ENCODE data around the gene MFGE8. TPM values are rescaled to one million over a fixed set of nuclear protein-coding genes. Genes with fewer than 3 reads are reported as not detected.

MFGE8 gene
- total and polyA plus RNA-seq, 2 donors = 47.4 to 356 TPM

DNA sequence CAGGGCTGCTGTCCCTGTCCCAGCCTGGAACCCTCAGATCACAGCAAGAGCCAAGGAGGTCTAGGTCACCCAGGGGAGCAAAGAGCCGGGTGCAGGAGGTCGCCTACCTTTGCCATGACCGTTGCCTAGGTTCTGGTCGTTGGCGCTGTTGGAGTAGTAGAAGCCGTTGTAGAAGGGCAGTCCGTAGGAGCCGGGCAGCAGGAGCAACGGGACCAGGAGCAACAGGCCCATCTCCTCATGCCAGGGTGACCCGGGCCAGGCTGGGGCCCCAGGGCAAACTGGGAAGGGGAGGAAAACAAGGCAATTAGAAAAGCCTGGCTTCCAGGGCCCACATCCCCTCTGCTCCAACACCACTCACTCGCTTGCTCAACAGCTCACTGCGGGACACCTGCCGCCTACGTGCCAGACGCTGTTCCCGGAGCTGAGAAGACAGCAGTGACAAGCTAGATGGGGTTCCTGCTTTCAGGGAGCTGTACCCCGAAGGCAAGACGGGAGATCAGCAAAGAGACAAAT, 26.1 kb downstream of the MFGE8 start:
- Histone ChIP-seq H3K4me3 (ENCODE audit: low read depth, low read length) (no peak overlapping the region), H3K4me1 (ENCODE audit: insufficient read depth) (no peaks in the 10 kb centered on the region), H3K36me3 (ENCODE audit: insufficient read depth) (no peaks in the 10 kb centered on the region), H3K27ac (ENCODE audit: low read depth) (no peak overlapping the region)
- WGBS = 90% methylated on average over 18 of the region's 18 CpGs
- no peak for DNase-seq (ENCODE audit: extremely low spot score)

DNA sequence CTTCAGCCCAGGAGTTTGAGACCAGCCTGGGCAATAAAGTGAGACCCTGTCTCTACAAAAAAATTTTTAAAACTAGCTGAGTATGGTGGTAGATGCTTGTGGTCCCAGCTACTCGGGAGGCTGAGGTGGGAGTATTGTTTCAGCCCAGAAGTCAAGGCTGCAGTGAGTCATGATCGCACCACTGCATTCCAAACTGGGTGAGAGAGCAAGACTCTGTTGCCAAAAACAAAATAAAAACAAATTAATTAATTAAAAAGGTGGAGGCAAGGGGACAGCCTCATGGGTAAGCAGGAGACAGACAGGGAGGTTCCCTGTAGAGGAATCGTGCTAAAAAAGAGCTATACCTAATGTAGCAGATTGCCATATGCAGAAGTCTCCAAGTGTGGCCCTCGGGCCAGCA, 30.4 kb downstream of the MFGE8 start:
- H3K27ac ChIP-seq (ENCODE audit: low read depth) = no peak overlapping the region
- H3K36me3 ChIP-seq (ENCODE audit: insufficient read depth) = no peaks in the 10 kb centered on the region
- H3K4me1 ChIP-seq (ENCODE audit: insufficient read depth) = no peaks in the 10 kb centered on the region
- no peak for DNase-seq (ENCODE audit: extremely low spot score)
- H3K4me3 ChIP-seq (ENCODE audit: low read depth, low read length) = no peak overlapping the region
- WGBS = 84% methylated on average over 4 of the region's 4 CpGs

DNA sequence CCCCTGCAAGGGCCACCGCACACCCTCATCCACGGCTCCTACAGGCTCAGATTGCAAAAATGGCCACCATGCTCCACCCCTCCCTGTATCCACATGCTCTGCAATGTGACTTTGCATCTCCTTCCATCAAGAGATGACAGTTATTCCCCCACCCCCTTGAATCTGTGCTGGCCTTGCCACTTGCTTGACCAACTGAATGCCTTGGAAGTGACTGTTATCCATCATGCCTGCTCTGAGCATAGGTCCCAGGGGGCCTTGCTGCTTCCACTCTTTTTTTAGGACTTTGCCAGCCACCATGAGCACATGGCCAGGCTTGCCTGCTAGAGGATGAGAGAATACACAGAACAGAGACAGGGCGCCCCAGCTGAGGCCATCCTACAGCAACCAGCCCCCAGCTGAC, 31.4 kb downstream of the MFGE8 start:
- Histone ChIP-seq H3K4me1 (ENCODE audit: insufficient read depth) (no peaks in the 10 kb centered on the region), H3K36me3 (ENCODE audit: insufficient read depth) (no peaks in the 10 kb centered on the region), H3K27ac (ENCODE audit: low read depth) (no peak overlapping the region), H3K4me3 (ENCODE audit: low read depth, low read length) (no peak overlapping the region)
- WGBS = 98% methylated on average over 3 of the region's 3 CpGs
- DNase-seq (ENCODE audit: extremely low spot score) = no peak

DNA sequence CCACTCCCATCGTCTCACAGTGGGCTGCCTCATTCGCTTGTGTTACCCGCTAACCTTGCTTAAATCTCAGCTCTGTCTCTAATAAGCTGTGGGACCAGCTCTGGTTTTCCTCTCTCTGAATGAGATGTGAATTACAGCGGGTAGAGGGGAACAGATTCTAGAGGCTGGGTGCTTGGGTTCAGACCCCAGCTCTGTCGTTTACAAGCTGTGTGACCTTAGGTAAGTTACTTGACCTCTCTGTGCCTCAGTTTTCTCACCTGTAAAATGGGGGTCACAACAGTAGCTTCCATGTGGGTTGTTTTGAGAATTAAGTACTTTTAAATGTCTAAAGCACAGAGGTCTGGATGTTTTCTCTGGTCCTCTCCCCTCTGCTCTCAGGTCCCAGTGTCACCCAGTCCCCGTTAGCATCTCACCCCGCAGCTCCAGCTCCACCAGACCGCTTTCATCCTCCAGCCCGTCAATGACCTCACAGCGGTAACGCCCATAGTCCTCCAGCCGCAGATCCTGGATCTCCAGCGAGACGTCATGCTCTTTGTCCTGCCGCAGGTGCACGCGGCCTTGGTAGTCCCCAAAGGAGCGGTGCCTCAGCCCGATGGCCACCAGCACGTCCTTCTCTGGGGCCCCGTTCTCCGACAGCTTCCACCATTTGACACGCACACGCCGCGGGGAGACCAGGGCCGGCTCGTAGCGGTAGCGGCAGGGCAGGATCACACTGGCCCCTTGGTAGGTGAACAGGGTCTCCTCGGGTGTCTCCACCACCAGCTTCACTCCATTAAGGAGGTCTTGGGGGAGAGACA, 32.0 kb downstream of the MFGE8 start:
- no peak for DNase-seq (ENCODE audit: extremely low spot score)
- 96% methylated on average over 31 of the region's 31 CpGs for WGBS
- H3K27ac ChIP-seq (ENCODE audit: low read depth) = no peak overlapping the region
- H3K36me3 ChIP-seq (ENCODE audit: insufficient read depth) = no peaks in the 10 kb centered on the region
- no peak overlapping the region for H3K4me3 ChIP-seq (ENCODE audit: low read depth, low read length)
- no peaks in the 10 kb centered on the region for H3K4me1 ChIP-seq (ENCODE audit: insufficient read depth)

DNA sequence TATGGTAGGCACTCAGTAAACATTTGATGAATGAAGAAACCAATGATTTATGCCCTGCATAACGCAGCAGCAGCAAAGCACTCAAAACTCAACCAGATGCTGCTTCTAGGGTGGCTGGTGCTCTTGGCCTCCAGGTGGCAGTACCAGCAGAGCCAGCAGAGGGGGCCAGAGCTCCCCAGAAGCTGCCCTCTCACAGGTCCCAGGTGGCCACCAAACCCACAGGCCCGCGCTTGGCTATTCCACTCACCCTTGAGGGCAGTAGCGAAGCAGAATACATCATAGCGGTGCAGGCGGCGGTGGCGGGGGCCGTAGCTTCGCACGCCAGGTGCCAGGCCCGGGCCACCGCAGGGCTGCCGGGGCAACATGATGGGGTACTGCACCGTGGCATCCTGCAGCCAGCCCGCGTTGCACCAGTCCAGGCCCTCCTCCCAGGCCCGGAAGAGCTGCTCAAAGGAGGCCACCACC, 34.4 kb downstream of the MFGE8 start:
- no peaks in the 10 kb centered on the region for H3K36me3 ChIP-seq (ENCODE audit: insufficient read depth)
- 75% methylated on average over 18 of the region's 18 CpGs for WGBS
- no peak overlapping the region for H3K4me3 ChIP-seq (ENCODE audit: low read depth, low read length)
- no peaks in the 10 kb centered on the region for H3K4me1 ChIP-seq (ENCODE audit: insufficient read depth)
- DNase-seq (ENCODE audit: extremely low spot score) = no peak
- no peak overlapping the region for H3K27ac ChIP-seq (ENCODE audit: low read depth)

DNA sequence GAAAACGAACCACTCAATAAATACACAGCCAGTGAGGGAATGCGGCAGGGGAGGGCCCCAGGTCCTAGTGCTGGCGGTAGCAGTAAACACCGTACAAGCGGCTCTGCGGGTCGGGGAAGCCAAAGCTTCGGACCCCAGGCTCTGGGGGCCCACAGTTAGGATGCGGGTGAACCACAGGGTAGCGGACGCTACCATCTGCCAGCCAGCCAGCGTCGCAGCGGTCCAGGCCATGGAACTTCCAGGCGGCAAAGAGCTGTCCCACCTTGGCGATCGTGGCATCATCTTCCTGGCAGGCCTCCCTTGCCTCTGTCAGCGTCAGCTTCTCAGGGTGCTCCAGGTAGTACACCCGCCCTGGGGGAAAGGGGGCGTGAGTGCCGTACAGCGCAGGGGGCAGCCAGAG, 35.3 kb downstream of the MFGE8 start:
- no peak overlapping the region for H3K4me3 ChIP-seq (ENCODE audit: low read depth, low read length)
- WGBS = 86% methylated on average over 22 of the region's 22 CpGs
- DNase-seq (ENCODE audit: extremely low spot score) = no peak

DNA sequence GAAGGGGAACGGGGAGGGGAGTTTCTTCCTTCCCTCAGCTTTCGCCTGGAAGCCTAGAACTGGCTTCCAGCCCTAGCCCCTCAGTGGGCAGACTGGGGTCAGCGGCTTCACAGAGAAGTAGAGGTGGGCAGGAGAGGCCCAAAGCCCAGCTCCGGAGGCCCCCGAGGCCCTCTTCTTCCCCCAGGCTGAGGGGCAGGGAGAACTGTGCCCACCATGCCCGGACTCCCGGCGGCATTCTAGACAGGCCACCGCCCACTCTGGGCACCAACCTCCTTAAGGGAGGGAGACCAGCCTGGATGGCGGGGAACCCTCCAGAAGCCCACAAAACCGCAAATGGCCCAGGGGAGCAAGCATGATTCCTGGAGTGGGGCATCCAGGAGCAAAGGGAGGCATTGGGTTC, 35.8 kb downstream of the MFGE8 start:
- H3K4me3 ChIP-seq (ENCODE audit: low read depth, low read length) = no peak overlapping the region
- H3K27ac ChIP-seq (ENCODE audit: low read depth) = no peak overlapping the region
- H3K36me3 ChIP-seq (ENCODE audit: insufficient read depth) = no peaks in the 10 kb centered on the region
- no peak for DNase-seq (ENCODE audit: extremely low spot score)
- no peaks in the 10 kb centered on the region for H3K4me1 ChIP-seq (ENCODE audit: insufficient read depth)
- 92% methylated on average over 11 of the region's 11 CpGs for WGBS

More for the DNA sequence above, 35.3 kb downstream of the MFGE8 start:
- no peaks in the 10 kb centered on the region for H3K36me3 ChIP-seq (ENCODE audit: insufficient read depth)
- H3K4me1 ChIP-seq (ENCODE audit: insufficient read depth) = no peaks in the 10 kb centered on the region
- no peak overlapping the region for H3K27ac ChIP-seq (ENCODE audit: low read depth)

DNA sequence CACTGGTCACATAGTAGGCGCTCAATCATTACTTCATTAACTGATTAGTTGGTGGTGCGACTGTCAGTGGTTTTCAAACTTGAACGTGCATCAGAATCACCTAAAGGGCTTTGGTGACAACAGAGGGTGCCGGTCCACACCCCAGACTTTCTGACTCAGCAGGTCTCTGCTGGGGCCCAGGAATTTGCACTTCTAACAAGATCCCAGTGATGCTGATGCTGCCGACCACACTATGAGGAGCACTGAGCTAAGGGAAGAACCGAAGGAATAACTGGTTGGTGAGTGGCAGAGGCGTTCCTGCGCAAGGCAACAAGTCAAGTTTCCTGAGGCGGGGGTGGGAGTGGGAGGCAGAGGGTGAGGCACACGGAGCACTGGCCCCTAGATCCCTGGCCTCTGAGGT, 36.6 kb downstream of the MFGE8 start:
- Histone ChIP-seq H3K27ac (ENCODE audit: low read depth) (no peak overlapping the region), H3K36me3 (ENCODE audit: insufficient read depth) (no peaks in the 10 kb centered on the region), H3K4me1 (ENCODE audit: insufficient read depth) (no peaks in the 10 kb centered on the region), H3K4me3 (ENCODE audit: low read depth, low read length) (no peak overlapping the region)
- DNase-seq (ENCODE audit: extremely low spot score) = no peak
- 84% methylated on average over 10 of the region's 10 CpGs for WGBS

DNA sequence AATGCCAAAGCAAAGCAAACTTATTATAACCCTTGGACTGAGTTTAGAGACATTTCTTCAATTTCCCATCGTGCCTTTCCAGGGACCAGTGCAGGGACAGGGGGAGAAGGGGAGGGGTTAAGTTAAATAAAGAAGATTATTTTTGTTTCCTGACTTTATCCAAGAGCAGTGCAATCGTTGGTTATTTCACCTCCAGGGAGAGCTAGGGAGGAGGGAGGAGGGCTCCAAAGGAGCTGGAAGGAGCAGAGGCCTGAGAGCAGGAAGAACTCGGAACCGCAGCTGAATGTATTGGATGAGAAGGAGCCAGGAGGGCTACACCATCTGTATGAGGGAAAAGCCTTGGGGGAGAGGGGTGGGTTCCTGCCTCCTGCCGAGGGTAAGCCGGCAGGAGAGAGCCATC, 38.5 kb downstream of the MFGE8 start:
- Histone ChIP-seq H3K4me1 (ENCODE audit: insufficient read depth) (no peaks in the 10 kb centered on the region), H3K36me3 (ENCODE audit: insufficient read depth) (no peaks in the 10 kb centered on the region), H3K27ac (ENCODE audit: low read depth) (no peak overlapping the region), H3K4me3 (ENCODE audit: low read depth, low read length) (no peak overlapping the region)
- WGBS = 19% methylated on average over 6 of the region's 6 CpGs
- no peak for DNase-seq (ENCODE audit: extremely low spot score)

DNA sequence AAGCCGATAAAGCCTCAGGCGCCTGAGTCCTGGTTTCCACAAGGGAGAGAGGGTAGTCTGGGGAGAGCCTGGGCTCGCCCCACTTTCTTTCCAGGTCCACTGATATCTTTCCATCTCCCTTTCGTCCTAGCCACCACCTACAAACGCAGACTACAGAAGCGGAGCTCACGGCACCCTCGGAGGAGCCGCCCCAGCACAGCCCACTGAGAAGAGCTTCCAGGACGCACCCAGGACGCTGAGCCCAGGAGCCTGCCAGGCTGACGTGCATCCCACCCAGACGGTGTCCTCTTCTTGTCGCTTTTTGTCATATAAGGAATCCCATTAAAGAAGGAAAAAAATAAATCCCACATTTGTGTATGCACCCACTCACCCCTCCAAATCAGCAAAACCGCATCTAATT, 38.9 kb downstream of the MFGE8 start:
- no peak overlapping the region for H3K4me3 ChIP-seq (ENCODE audit: low read depth, low read length)
- H3K36me3 ChIP-seq (ENCODE audit: insufficient read depth) = no peaks in the 10 kb centered on the region
- DNase-seq (ENCODE audit: extremely low spot score) = no peak
- 79% methylated on average over 15 of the region's 15 CpGs for WGBS
- H3K27ac ChIP-seq (ENCODE audit: low read depth) = no peak overlapping the region
- no peaks in the 10 kb centered on the region for H3K4me1 ChIP-seq (ENCODE audit: insufficient read depth)

DNA sequence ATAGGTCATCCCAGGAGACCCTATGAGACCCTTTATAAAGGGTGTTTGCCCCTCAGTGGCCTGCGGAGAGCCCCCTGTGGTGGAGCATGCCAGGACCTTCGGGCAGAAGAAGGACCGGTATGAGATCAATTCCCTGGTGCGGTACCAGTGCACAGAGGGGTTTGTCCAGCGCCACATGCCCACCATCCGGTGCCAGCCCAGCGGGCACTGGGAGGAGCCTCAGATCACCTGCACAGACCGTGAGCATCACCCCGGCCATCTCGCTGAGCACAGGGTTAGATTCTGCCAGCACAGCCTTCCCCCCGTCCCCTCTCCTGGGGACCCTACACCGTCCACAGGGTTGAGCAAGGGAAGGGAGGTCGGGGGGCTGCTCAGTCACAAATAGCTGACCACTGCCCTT, 39.4 kb downstream of the MFGE8 start:
- Histone ChIP-seq H3K27ac (ENCODE audit: low read depth) (no peak overlapping the region), H3K4me1 (ENCODE audit: insufficient read depth) (no peaks in the 10 kb centered on the region), H3K4me3 (ENCODE audit: low read depth, low read length) (no peak overlapping the region), H3K36me3 (ENCODE audit: insufficient read depth) (no peaks in the 10 kb centered on the region)
- no peak for DNase-seq (ENCODE audit: extremely low spot score)
- 89% methylated on average over 13 of the region's 13 CpGs for WGBS

DNA sequence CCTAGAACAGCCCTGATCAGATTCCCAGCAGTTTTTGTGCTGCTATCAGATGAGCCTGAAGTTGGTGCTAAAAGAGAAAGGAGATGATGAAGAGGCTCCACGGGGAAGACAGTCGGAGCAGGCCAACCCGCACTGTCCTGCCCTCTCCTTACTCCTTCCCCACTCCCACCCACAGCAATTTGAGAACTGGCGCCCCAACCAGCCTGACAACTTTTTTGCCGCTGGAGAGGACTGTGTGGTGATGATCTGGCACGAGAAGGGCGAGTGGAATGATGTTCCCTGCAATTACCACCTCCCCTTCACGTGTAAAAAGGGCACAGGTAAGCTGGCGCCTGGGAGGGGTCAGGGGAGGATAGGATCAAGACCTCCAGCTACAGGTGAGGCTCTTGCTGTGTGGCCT, 40.5 kb downstream of the MFGE8 start:
- 69% methylated on average over 9 of the region's 9 CpGs for WGBS

DNA sequence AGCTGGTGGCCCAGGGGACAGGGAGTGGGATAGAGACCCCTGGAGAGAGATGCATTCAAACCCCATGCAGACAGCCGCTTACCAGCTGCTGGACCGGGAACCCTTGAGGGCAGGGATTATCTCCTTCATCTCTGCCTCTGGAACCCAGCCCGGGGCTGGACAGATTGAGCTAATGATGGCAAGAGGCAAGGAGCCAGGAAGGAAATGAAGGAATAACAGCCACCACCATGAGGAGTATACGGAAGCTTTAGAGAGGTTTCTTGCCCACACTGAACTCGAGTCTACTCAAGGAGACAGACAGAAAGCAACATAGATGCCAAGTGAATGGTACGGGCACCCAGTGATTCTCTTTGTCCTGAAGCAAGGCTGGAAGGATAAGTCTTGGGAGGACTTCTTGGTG, 41.1 kb downstream of the MFGE8 start:
- no peak for DNase-seq (ENCODE audit: extremely low spot score)
- Histone ChIP-seq H3K36me3 (ENCODE audit: insufficient read depth) (no peaks in the 10 kb centered on the region), H3K4me3 (ENCODE audit: low read depth, low read length) (no peak overlapping the region), H3K27ac (ENCODE audit: low read depth) (no peak overlapping the region), H3K4me1 (ENCODE audit: insufficient read depth) (no peaks in the 10 kb centered on the region)
- WGBS = 68% methylated on average over 6 of the region's 6 CpGs

More for the DNA sequence above, 40.5 kb downstream of the MFGE8 start:
- H3K4me3 ChIP-seq (ENCODE audit: low read depth, low read length) = no peak overlapping the region
- no peak overlapping the region for H3K27ac ChIP-seq (ENCODE audit: low read depth)
- DNase-seq (ENCODE audit: extremely low spot score) = no peak
- no peaks in the 10 kb centered on the region for H3K36me3 ChIP-seq (ENCODE audit: insufficient read depth)
- H3K4me1 ChIP-seq (ENCODE audit: insufficient read depth) = no peaks in the 10 kb centered on the region

DNA sequence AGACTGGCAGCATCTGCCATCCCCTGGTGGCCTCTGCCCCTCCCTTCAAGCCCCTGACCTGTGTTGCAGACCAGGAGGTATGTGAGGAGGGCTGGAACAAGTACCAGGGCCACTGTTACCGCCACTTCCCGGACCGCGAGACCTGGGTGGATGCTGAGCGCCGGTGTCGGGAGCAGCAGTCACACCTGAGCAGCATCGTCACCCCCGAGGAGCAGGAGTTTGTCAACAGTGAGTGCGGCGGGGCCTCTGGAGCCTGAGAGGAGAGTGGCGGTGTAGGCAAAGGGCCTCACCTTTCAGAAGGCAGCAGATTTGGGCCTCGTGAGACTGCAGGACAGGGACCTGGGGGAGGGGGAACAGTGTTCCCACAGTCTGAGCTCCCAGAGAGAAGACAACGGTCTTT, 41.9 kb downstream of the MFGE8 start:
- 83% methylated on average over 14 of the region's 14 CpGs for WGBS
- Histone ChIP-seq H3K4me1 (ENCODE audit: insufficient read depth) (no peaks in the 10 kb centered on the region), H3K4me3 (ENCODE audit: low read depth, low read length) (no peak overlapping the region), H3K36me3 (ENCODE audit: insufficient read depth) (no peaks in the 10 kb centered on the region), H3K27ac (ENCODE audit: low read depth) (no peak overlapping the region)
- DNase-seq (ENCODE audit: extremely low spot score) = no peak
